HEK293T (cell line): Measurements from ENCODE around the gene MPHOSPH9.

ENCODE experiments used
- ARNT ChIP-seq: fragments of 450-650 bp; IDR thresholded peaks from 2 replicates; pipeline ENCODE4 v1.6.1; 2017; ENCODE audit warnings: mild to moderate bottlenecking
- BHLHE40 ChIP-seq: fragments of 450-650 bp; IDR thresholded peaks from 2 replicates; pipeline ENCODE4 v1.6.1; 2016; ENCODE audit warnings: mild to moderate bottlenecking, moderate library complexity, borderline replicate concordance
- CTBP1 ChIP-seq: fragments of 450-650 bp; IDR thresholded peaks from 2 replicates; pipeline ENCODE4 v1.6.1; 2016; ENCODE audit warnings: borderline replicate concordance
- ELF4 ChIP-seq: fragments of 450-650 bp; IDR thresholded peaks from 2 replicates; pipeline ENCODE4 v1.6.1; 2017; ENCODE audit warnings: antibody characterized with exemption
- FOXA1 ChIP-seq: fragments of 450-650 bp; IDR thresholded peaks from 2 replicates; pipeline ENCODE4 v1.6.1; 2016; ENCODE audit warnings: mild to moderate bottlenecking
- FOXK2 ChIP-seq: fragments of 450-650 bp; IDR thresholded peaks from 2 replicates; pipeline ENCODE4 v1.6.1; 2016; ENCODE audit warnings: mild to moderate bottlenecking
- FOXM1 ChIP-seq: fragments of 450-650 bp; IDR thresholded peaks from 2 replicates; pipeline ENCODE4 v1.6.1; 2017; ENCODE audit warnings: mild to moderate bottlenecking, borderline replicate concordance
- HDGF ChIP-seq: fragments of 450-650 bp; IDR thresholded peaks from 2 replicates; pipeline ENCODE4 v1.6.1; 2017; ENCODE audit warnings: antibody characterized with exemption, borderline replicate concordance
- LEF1 ChIP-seq: fragments of 450-650 bp; IDR thresholded peaks from 2 replicates; pipeline ENCODE4 v1.6.1; 2017; ENCODE audit warnings: mild to moderate bottlenecking, borderline replicate concordance
- NFRKB ChIP-seq: fragments of 450-650 bp; IDR thresholded peaks from 2 replicates; pipeline ENCODE4 v1.6.1; 2016; ENCODE audit warnings: mild to moderate bottlenecking, moderate library complexity
- SP1 ChIP-seq: fragments of 450-650 bp; IDR thresholded peaks from 2 replicates; pipeline ENCODE4 v1.6.1; 2017
- SUZ12 ChIP-seq: fragments of 450-650 bp; IDR thresholded peaks from 2 replicates; pipeline ENCODE4 v1.6.1; 2016; ENCODE audit warnings: mild to moderate bottlenecking
- TARDBP ChIP-seq: fragments of 450-650 bp; IDR thresholded peaks from 2 replicates; pipeline ENCODE4 v1.6.1; 2016
- ZNF384 ChIP-seq: fragments of 450-650 bp; IDR thresholded peaks from 2 replicates; pipeline ENCODE4 v1.6.1; 2016

DNA sequence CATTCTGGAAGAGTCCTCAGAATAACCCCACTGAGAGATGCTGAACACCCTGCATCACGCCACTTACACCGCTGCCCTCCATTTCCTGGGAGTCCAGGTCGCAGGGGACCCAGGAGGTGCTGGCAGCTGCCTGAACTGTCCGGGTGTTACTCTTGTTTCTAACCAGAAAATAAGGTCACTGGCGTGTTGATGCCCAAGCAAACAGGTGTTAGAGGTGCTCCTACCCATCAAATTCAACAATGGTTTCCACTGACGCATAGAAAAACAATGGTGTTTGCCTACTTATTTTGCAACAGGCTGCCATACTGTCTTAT, 105.8 kb downstream of the MPHOSPH9 start:
- no peak for TF ChIP-seq FOXA1
- no peak for TF ChIP-seq ARNT
- no peak for TF ChIP-seq FOXK2
- TF ChIP-seq BHLHE40, result no peak
- no peak for TF ChIP-seq SP1
- no peak for TF ChIP-seq NFRKB
- no peak for TF ChIP-seq TARDBP
- TF ChIP-seq CTBP1, result no peak
- TF ChIP-seq ELF4, result no peak
- no peak for TF ChIP-seq FOXM1
- no peak for TF ChIP-seq LEF1
- no peak for TF ChIP-seq HDGF
- no peak for TF ChIP-seq SUZ12
- no peak for TF ChIP-seq ZNF384
